Measurements from ENCODE around the gene SLC16A8.

DNA sequence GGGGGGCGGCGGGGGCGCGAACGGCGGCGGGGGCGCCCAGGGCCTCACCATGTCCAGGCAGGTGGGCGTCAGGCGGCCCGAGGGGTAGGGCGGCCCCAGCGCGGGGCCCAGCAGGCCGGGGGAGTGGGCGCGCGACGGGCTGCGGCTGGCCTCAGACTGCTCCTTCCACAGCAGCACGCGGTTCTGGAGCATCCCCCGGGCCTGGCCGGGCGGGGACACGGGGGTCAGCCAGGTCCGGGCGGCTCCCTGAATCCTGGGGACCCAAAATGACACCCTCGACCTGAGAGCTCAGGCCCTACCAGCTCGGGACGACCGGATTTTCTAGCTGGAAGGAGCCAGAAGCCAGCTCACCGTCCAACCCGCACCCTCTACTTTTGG lies 5.5 kb upstream of the SLC16A8 start:
- TF ChIP-seq E2F1 (CRISPR knock-in tag; IDR thresholded peaks at IDR 0.05) (no peak), ELF4 (CRISPR knock-in tag; IDR thresholded peaks at IDR 0.05; ENCODE audit: borderline replicate concordance) (no peak), RXRA (CRISPR knock-in tag; IDR thresholded peaks at IDR 0.05) (no peak), REST (IDR thresholded peaks at IDR 0.05; ENCODE audit: borderline replicate concordance in 1 of 2, low read depth in 1 of 2, low read length in 2 of 2) (no peak), HNRNPL (IDR thresholded peaks at IDR 0.05; ENCODE audit: low read depth, low read length) (no peak), ZNF800 (CRISPR knock-in tag; IDR thresholded peaks at IDR 0.05) (no peak), FOXM1 (CRISPR knock-in tag; IDR thresholded peaks at IDR 0.05) (no peak), ATF7 (IDR thresholded peaks at IDR 0.05) (no peak), ATF7 (CRISPR knock-in tag; IDR thresholded peaks at IDR 0.05) (no peak), POLR2A (IDR thresholded peaks at IDR 0.05; ENCODE audit: insufficient read depth in 1 of 2, low read depth in 2 of 2, low read length in 2 of 2) (no peak), SMC3 (IDR thresholded peaks at IDR 0.05; ENCODE audit: low read length) (no peak), ZSCAN20 (CRISPR knock-in tag; IDR thresholded peaks at IDR 0.05; ENCODE audit: borderline replicate concordance) (no peak), ZKSCAN1 (IDR thresholded peaks at IDR 0.05; ENCODE audit: low read length) (no peak)
- TF ChIP-seq, protein P1, sequence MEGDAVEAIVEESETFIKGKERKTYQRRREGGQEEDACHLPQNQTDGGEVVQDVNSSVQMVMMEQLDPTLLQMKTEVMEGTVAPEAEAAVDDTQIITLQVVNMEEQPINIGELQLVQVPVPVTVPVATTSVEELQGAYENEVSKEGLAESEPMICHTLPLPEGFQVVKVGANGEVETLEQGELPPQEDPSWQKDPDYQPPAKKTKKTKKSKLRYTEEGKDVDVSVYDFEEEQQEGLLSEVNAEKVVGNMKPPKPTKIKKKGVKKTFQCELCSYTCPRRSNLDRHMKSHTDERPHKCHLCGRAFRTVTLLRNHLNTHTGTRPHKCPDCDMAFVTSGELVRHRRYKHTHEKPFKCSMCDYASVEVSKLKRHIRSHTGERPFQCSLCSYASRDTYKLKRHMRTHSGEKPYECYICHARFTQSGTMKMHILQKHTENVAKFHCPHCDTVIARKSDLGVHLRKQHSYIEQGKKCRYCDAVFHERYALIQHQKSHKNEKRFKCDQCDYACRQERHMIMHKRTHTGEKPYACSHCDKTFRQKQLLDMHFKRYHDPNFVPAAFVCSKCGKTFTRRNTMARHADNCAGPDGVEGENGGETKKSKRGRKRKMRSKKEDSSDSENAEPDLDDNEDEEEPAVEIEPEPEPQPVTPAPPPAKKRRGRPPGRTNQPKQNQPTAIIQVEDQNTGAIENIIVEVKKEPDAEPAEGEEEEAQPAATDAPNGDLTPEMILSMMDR (CRISPR knock-in tag; IDR thresholded peaks at IDR 0.05), result no peak
- TF ChIP-seq, protein P2, sequence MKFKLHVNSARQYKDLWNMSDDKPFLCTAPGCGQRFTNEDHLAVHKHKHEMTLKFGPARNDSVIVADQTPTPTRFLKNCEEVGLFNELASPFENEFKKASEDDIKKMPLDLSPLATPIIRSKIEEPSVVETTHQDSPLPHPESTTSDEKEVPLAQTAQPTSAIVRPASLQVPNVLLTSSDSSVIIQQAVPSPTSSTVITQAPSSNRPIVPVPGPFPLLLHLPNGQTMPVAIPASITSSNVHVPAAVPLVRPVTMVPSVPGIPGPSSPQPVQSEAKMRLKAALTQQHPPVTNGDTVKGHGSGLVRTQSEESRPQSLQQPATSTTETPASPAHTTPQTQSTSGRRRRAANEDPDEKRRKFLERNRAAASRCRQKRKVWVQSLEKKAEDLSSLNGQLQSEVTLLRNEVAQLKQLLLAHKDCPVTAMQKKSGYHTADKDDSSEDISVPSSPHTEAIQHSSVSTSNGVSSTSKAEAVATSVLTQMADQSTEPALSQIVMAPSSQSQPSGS (CRISPR knock-in tag; IDR thresholded peaks at IDR 0.05), result no peak
